ENCODE results near the gene SEMA5B.
A peak's percentile ranks its signal among the peaks of the same experiment; 100 is the strongest.

SEMA5B gene

GRCh38 chr3:123067689-123068600 is 40.4 kb upstream of the SEMA5B start:
- H3K9ac ChIP-seq (ENCODE audit: low read length): peak overlapping the region; percentile 76
- H3K27ac ChIP-seq (ENCODE audit: low read depth, low read length): peak overlapping the region; percentile 68

GRCh38 chr3:123066896-123067688 is 39.5 kb upstream of the SEMA5B start, which contains the start of gene PDIA5:
Gene PDIA5 (plus strand): TSS chr3:123067025. CDS start chr3:123067165, 140 bp downstream.
- Histone ChIP-seq H3K9ac (ENCODE audit: low read length) (peak within 1 kb of the TSS; percentile 76), H3K4me1 (ENCODE audit: control insufficient read depth, insufficient read depth, low read length) (peaks cover 11% of the 10 kb centered on the region), H3K27ac (ENCODE audit: low read depth, low read length) (peak within 1 kb of the TSS; percentile 68), H3K4me3 (ENCODE audit: low read length) (peak within 1 kb of the TSS; percentile 91), H3K27me3 (ENCODE audit: control insufficient read depth, insufficient read depth, low read length) (no peaks in the 10 kb centered on the region), H3K36me3 (ENCODE audit: control insufficient read depth, insufficient read depth, low read length) (no peaks in the 10 kb centered on the region)

More at GRCh38 chr3:123067689-123068600, 40.4 kb upstream of the SEMA5B start:
- no peaks in the 10 kb centered on the region for H3K27me3 ChIP-seq (ENCODE audit: control insufficient read depth, insufficient read depth, low read length)
- H3K36me3 ChIP-seq (ENCODE audit: control insufficient read depth, insufficient read depth, low read length): no peaks in the 10 kb centered on the region
- H3K4me3 ChIP-seq (ENCODE audit: low read length): peak overlapping the region; percentile 91
- H3K4me1 ChIP-seq (ENCODE audit: control insufficient read depth, insufficient read depth, low read length): peaks cover 11% of the 10 kb centered on the region

DNA sequence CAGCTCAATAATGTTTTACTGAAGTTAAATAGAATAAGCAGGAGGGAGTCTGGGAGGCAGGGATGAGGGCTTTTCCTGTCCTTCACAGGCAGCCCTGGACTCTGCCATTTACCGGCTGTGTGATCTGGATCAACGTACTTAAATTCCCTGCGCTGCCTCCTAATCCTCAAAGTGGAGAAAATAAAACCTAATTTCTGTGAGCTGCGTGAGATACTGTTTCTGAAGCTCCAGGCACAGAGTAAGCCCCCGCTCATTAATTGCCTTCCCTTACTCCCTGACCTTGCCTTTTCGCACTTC is 39.0 kb upstream of the SEMA5B start:
- peak overlapping the region; percentile 91 for H3K4me3 ChIP-seq (ENCODE audit: low read length)
- H3K27me3 ChIP-seq (ENCODE audit: control insufficient read depth, insufficient read depth, low read length): no peaks in the 10 kb centered on the region
- H3K27ac ChIP-seq (ENCODE audit: low read depth, low read length): no peak overlapping the region
- H3K9ac ChIP-seq (ENCODE audit: low read length): no peak overlapping the region
- no peaks in the 10 kb centered on the region for H3K36me3 ChIP-seq (ENCODE audit: control insufficient read depth, insufficient read depth, low read length)
- H3K4me1 ChIP-seq (ENCODE audit: control insufficient read depth, insufficient read depth, low read length): peaks cover 11% of the 10 kb centered on the region

- H3K9ac ChIP-seq (ENCODE audit: low read length): no peak overlapping the region
- peaks cover 5% of the 10 kb centered on the region for H3K4me1 ChIP-seq (ENCODE audit: control insufficient read depth, insufficient read depth, low read length)
- H3K27me3 ChIP-seq (ENCODE audit: control insufficient read depth, insufficient read depth, low read length): no peaks in the 10 kb centered on the region
- H3K4me3 ChIP-seq (ENCODE audit: low read length): no peak overlapping the region
- H3K27ac ChIP-seq (ENCODE audit: low read depth, low read length): no peak overlapping the region
- no peaks in the 10 kb centered on the region for H3K36me3 ChIP-seq (ENCODE audit: control insufficient read depth, insufficient read depth, low read length)
Measured at GRCh38 chr3:123064914-123065313, 37.4 kb upstream of the SEMA5B start.

- Histone ChIP-seq H3K36me3 (ENCODE audit: control insufficient read depth, insufficient read depth, low read length) (no peaks in the 10 kb centered on the region), H3K4me1 (ENCODE audit: control insufficient read depth, insufficient read depth, low read length) (peaks cover 5% of the 10 kb centered on the region), H3K27ac (ENCODE audit: low read depth, low read length) (no peak overlapping the region), H3K4me3 (ENCODE audit: low read length) (no peak overlapping the region), H3K27me3 (ENCODE audit: control insufficient read depth, insufficient read depth, low read length) (no peaks in the 10 kb centered on the region), H3K9ac (ENCODE audit: low read length) (no peak overlapping the region)
Measured at GRCh38 chr3:123064506-123064905, 36.9 kb upstream of the SEMA5B start.

DNA sequence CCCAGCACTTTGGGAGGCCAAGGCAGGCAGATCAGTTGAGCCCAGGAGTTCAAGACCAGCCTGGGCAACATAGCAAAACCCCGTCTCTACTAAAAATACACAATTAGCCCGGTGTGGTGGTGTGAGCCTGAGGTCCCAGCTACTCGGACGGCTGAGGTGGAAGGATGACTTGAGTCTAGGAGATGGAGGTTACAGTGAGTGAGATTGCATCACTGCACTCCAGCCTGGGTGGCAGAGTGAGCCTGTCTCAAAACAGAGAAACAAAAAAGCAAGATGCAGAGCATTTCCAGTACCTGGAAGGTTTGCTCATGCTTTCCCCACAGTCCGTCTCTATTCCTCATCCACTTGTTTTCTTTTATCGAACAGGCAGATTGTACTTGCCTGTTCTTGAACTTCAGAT is 35.5 kb upstream of the SEMA5B start:
- H3K36me3 ChIP-seq (ENCODE audit: control insufficient read depth, insufficient read depth, low read length): no peaks in the 10 kb centered on the region
- H3K4me3 ChIP-seq (ENCODE audit: low read length): no peak overlapping the region
- H3K27me3 ChIP-seq (ENCODE audit: control insufficient read depth, insufficient read depth, low read length): no peaks in the 10 kb centered on the region
- no peak overlapping the region for H3K27ac ChIP-seq (ENCODE audit: low read depth, low read length)
- H3K9ac ChIP-seq (ENCODE audit: low read length): no peak overlapping the region
- peaks cover 4% of the 10 kb centered on the region for H3K4me1 ChIP-seq (ENCODE audit: control insufficient read depth, insufficient read depth, low read length)

GRCh38 chr3:123061856-123062255 is 34.3 kb upstream of the SEMA5B start:
- H3K4me3 ChIP-seq (ENCODE audit: low read length): no peak overlapping the region
- no peak overlapping the region for H3K27ac ChIP-seq (ENCODE audit: low read depth, low read length)
- no peak overlapping the region for H3K9ac ChIP-seq (ENCODE audit: low read length)
- H3K27me3 ChIP-seq (ENCODE audit: control insufficient read depth, insufficient read depth, low read length): no peaks in the 10 kb centered on the region
- no peaks in the 10 kb centered on the region for H3K4me1 ChIP-seq (ENCODE audit: control insufficient read depth, insufficient read depth, low read length)
- H3K36me3 ChIP-seq (ENCODE audit: control insufficient read depth, insufficient read depth, low read length): no peaks in the 10 kb centered on the region

DNA sequence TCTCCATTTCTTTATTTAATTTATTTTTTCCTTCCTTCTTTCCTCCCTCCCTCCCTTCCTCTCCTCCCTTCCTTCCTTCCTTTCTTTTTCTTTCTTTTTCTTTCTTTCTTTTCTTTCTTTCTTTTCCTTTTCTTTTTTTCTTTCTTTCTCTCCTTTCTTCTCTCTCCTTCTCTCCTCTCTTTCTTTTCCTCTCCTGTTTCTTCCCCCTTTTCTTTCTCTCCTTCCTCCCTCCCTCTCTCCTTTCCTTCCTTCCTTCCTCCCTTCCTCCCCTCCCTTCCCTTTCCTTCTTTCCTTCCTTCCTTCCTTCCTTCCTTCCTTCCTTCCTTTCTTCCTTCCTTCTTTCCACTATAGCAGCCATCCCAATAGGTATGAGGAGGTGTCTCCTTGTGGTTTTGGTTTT is 32.5 kb upstream of the SEMA5B start:
- Histone ChIP-seq H3K27ac (ENCODE audit: low read depth, low read length) (no peak overlapping the region), H3K27me3 (ENCODE audit: control insufficient read depth, insufficient read depth, low read length) (no peaks in the 10 kb centered on the region), H3K36me3 (ENCODE audit: control insufficient read depth, insufficient read depth, low read length) (no peaks in the 10 kb centered on the region), H3K4me1 (ENCODE audit: control insufficient read depth, insufficient read depth, low read length) (no peaks in the 10 kb centered on the region), H3K9ac (ENCODE audit: low read length) (no peak overlapping the region), H3K4me3 (ENCODE audit: low read length) (no peak overlapping the region)

- Histone ChIP-seq H3K36me3 (ENCODE audit: control insufficient read depth, insufficient read depth, low read length) (no peaks in the 10 kb centered on the region), H3K27me3 (ENCODE audit: control insufficient read depth, insufficient read depth, low read length) (no peaks in the 10 kb centered on the region), H3K4me1 (ENCODE audit: control insufficient read depth, insufficient read depth, low read length) (no peaks in the 10 kb centered on the region), H3K9ac (ENCODE audit: low read length) (no peak overlapping the region), H3K27ac (ENCODE audit: low read depth, low read length) (no peak overlapping the region), H3K4me3 (ENCODE audit: low read length) (no peak overlapping the region)
Measured at GRCh38 chr3:123058505-123058904, 30.9 kb upstream of the SEMA5B start.

- no peaks in the 10 kb centered on the region for H3K36me3 ChIP-seq (ENCODE audit: control insufficient read depth, insufficient read depth, low read length)
- no peak overlapping the region for H3K27ac ChIP-seq (ENCODE audit: low read depth, low read length)
- H3K9ac ChIP-seq (ENCODE audit: low read length): no peak overlapping the region
- H3K4me3 ChIP-seq (ENCODE audit: low read length): no peak overlapping the region
- no peaks in the 10 kb centered on the region for H3K4me1 ChIP-seq (ENCODE audit: control insufficient read depth, insufficient read depth, low read length)
- H3K27me3 ChIP-seq (ENCODE audit: control insufficient read depth, insufficient read depth, low read length): no peaks in the 10 kb centered on the region
Measured at GRCh38 chr3:123055352-123055751, 27.8 kb upstream of the SEMA5B start.

- Histone ChIP-seq H3K27ac (ENCODE audit: low read depth, low read length) (no peak overlapping the region), H3K27me3 (ENCODE audit: control insufficient read depth, insufficient read depth, low read length) (no peaks in the 10 kb centered on the region), H3K9ac (ENCODE audit: low read length) (no peak overlapping the region), H3K36me3 (ENCODE audit: control insufficient read depth, insufficient read depth, low read length) (no peaks in the 10 kb centered on the region), H3K4me1 (ENCODE audit: control insufficient read depth, insufficient read depth, low read length) (no peaks in the 10 kb centered on the region), H3K4me3 (ENCODE audit: low read length) (no peak overlapping the region)
Measured at GRCh38 chr3:123054931-123055330, 27.4 kb upstream of the SEMA5B start.

DNA sequence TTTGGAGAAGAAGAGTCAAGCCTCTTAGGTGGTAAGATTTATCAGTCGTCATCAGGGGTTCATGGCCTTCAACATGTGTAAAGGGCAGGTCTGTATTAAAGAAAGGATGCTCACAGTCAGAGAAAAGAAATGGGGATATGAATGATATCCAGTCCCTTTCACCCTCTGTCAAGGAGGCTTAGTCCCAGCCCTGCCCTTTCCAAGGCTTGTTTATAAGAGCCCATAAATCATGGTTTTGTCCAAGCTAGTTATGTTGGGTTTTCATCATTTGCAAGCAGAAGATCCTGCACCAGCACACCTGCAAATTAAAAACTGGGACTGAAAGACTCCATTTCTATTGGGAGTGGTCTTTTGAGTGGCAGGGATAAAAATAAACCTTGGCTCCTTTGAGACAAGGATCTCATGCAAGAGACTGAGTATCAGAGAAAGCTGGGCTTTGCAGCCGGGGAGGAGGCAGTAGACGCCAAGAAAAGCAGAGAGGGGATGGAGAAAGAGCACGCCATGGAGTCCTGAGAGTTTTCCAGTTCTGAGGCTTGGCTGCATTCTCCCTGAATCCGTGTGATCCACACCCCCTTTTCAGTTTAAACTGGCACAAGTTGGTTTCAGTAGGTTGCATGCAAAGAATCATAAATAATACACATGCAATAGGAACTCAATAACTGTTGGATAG is 26.7 kb upstream of the SEMA5B start:
- no peak overlapping the region for H3K4me3 ChIP-seq (ENCODE audit: low read length)
- no peak overlapping the region for H3K27ac ChIP-seq (ENCODE audit: low read depth, low read length)
- no peaks in the 10 kb centered on the region for H3K27me3 ChIP-seq (ENCODE audit: control insufficient read depth, insufficient read depth, low read length)
- H3K36me3 ChIP-seq (ENCODE audit: control insufficient read depth, insufficient read depth, low read length): no peaks in the 10 kb centered on the region
- no peaks in the 10 kb centered on the region for H3K4me1 ChIP-seq (ENCODE audit: control insufficient read depth, insufficient read depth, low read length)
- H3K9ac ChIP-seq (ENCODE audit: low read length): no peak overlapping the region

All from rectal smooth muscle tissue (tissue), 1 donor.